Ovary (tissue), 9 donors: ENCODE measurements around the gene CLDN19. TPM values are rescaled to one million over a fixed set of nuclear protein-coding genes. Genes with fewer than 3 reads are reported as not detected.

Experiments
- DNase-seq, 5 donors: peaks; one replicate each; pipeline ENCODE4 v3.0.0-alpha.2; 2019 to 2020
- H3K27ac ChIP-seq, 2 donors: fragments of 200-600 bp; one replicate each; pipeline versions ENCODE4 v1.5.1 to v1.8.0; 2019 to 2022
- H3K27me3 ChIP-seq: fragments of 200-600 bp; one replicate; pipeline ENCODE4 v1.8.0; 2022
- H3K36me3 ChIP-seq: fragments of 200-600 bp; sonication (generic); one replicate; pipeline ENCODE4 v1.5.1; 2019
- H3K4me1 ChIP-seq: one replicate; pipeline ENCODE4 v1.8.1; 2013; ENCODE audit warnings: mild to moderate bottlenecking, moderate library complexity; ENCODE audit not compliant: insufficient read depth
- H3K4me3 ChIP-seq: fragments of 200-600 bp; sonication (generic); one replicate; pipeline ENCODE4 v1.5.1; 2017
- H3K9me3 ChIP-seq, 2 donors: fragments of 200-600 bp in 1 of 2; sonication (generic) in 1 of 2; one replicate each; pipeline versions ENCODE4 v1.5.1 to v1.8.1; 2013 to 2019; ENCODE audit warnings: mild to moderate bottlenecking in 1 of 2, moderate library complexity in 1 of 2
- EP300 ChIP-seq: sonication (generic); formaldehyde crosslinking; IDR thresholded peaks from one replicate; pipeline ENCODE4 v1.6.1; 2017; ENCODE audit warnings: antibody characterized with exemption
- POLR2A ChIP-seq: fragments of 450-650 bp; IDR thresholded peaks from one replicate; pipeline ENCODE4 v1.6.1; 2017; ENCODE audit warnings: antibody characterized with exemption, mild to moderate bottlenecking, moderate library complexity
- WGBS, 3 donors: extraction: QIAGEN DNeasy Blood & Tissue Kit in 1 of 3; methylation state at CpG; one replicate each; pipeline versions ENCODE4 v1.1.5 to v1.1.7; 2013 to 2017; 5-methylcytosine and 5-hydroxymethylcytosine counted together
- intact Hi-C, 4 donors: fragments of 100-400 bp; cut with DNase I; formaldehyde crosslinking; loops; one replicate each; pipeline versions ENCODE4 v1.11.0 to v1.15.1; 2022 to 2023
- polyA plus RNA-seq, 2 donors: library from polyadenylated mRNA; stranded (reverse); fragments of 200-250 nt in 1 of 2; fragments of 350-450 nt in 1 of 2; fragmentation: Illumina TruSeq in 1 of 2; extraction: RNeasy Lipid Tissue Mini Kit (QIAGEN cat#74804) in 1 of 2; gene quantifications; one replicate each; pipeline ENCODE4 v1.2.3, GENCODE V29; 2013 to 2014
- total RNA-seq, 7 donors: library from RNA; depleted of rRNA in 2 of 7; stranded (reverse); fragments of >200 nt in 2 of 7; fragmentation: NEBNext Ultra II Directional in 3 of 7; extraction: Animal tissue kit (Norgen Biotek cat#: 25700) in 3 of 7; gene quantifications; one replicate each; pipeline versions ENCODE4 v1.1.0 to v1.2.4, GENCODE V29; 2016 to 2023
- TF ChIP-seq, protein P1 (sequence below), 3 donors: fragments of 450-650 bp in 2 of 3; fragments of 200-600 bp in 1 of 3; IDR thresholded peaks; one replicate each; pipeline versions ENCODE4 v1.5.1 to v1.8.0; 2016 to 2022; ENCODE audit warnings: antibody characterized with exemption in 3 of 3, mild to moderate bottlenecking in 1 of 3
- donor health status: DM: no; HTN: no; CAD: no; lungs with moderate emphysema.
- donor health status: DM: no; HTN: no; CAD: no.
- donor health status: Bipolar disorder and iron deficiency.
- donor health status: DM: yes; HTN: yes; CAD: no.
- donor health status: DM: no; HTN: no; CAD: no.
- donor health status: DM: yes; HTN: yes; CAD: no.

Gene CLDN19
- total and polyA plus RNA-seq, 9 donors: 0.07 to 0.52 (median 0.24) TPM; not detected in 6

GRCh38 chr1:42776502-42776901, 36.5 kb upstream of the CLDN19 start:
- Histone ChIP-seq H3K36me3 (no peaks in the 10 kb centered on the region), H3K4me3 (no peak overlapping the region), H3K9me3 (no peaks in the 10 kb centered on the region), H3K4me1 (peaks cover 2% of the 10 kb centered on the region), H3K27ac (no peak overlapping the region), H3K27me3 (no peaks in the 10 kb centered on the region)
- DNase-seq: no peak
- intact Hi-C loops: loop anchor here in 1 of 4 donors (10.0 kb wide), 1 partner anchor 288 kb away; no protein-coding TSS in a partner anchor
- 96 to 97% (median 96%) methylated on average over 6 of the region's 6 CpGs for WGBS, 3 donors
- TF ChIP-seq EP300: no peak
- no peak for TF ChIP-seq POLR2A
- TF ChIP-seq, protein P1, sequence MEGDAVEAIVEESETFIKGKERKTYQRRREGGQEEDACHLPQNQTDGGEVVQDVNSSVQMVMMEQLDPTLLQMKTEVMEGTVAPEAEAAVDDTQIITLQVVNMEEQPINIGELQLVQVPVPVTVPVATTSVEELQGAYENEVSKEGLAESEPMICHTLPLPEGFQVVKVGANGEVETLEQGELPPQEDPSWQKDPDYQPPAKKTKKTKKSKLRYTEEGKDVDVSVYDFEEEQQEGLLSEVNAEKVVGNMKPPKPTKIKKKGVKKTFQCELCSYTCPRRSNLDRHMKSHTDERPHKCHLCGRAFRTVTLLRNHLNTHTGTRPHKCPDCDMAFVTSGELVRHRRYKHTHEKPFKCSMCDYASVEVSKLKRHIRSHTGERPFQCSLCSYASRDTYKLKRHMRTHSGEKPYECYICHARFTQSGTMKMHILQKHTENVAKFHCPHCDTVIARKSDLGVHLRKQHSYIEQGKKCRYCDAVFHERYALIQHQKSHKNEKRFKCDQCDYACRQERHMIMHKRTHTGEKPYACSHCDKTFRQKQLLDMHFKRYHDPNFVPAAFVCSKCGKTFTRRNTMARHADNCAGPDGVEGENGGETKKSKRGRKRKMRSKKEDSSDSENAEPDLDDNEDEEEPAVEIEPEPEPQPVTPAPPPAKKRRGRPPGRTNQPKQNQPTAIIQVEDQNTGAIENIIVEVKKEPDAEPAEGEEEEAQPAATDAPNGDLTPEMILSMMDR (IDR thresholded peaks at IDR 0.05): no peak

GRCh38 chr1:42774928-42775526, 35.0 kb upstream of the CLDN19 start:
- H3K4me3 ChIP-seq: no peak overlapping the region
- DNase-seq: no peak
- WGBS, 3 donors: 89 to 92% (median 92%) methylated on average over 5 of the region's 5 CpGs
- no peak overlapping the region for H3K27ac ChIP-seq
- TF ChIP-seq EP300 (no peak), POLR2A (no peak)
- TF ChIP-seq, protein P1 (IDR thresholded peaks at IDR 0.05): no peak
- H3K36me3 ChIP-seq: no peaks in the 10 kb centered on the region
- no peaks in the 10 kb centered on the region for H3K9me3 ChIP-seq
- peaks cover 3% of the 10 kb centered on the region for H3K4me1 ChIP-seq
- no peaks in the 10 kb centered on the region for H3K27me3 ChIP-seq
- intact Hi-C loops: loop anchor here in 1 of 4 donors (10.0 kb wide), 1 partner anchor 290 kb away; no protein-coding TSS in a partner anchor

- Histone ChIP-seq H3K4me1 (peaks cover 3% of the 10 kb centered on the region), H3K4me3 (no peak overlapping the region), H3K36me3 (no peaks in the 10 kb centered on the region), H3K9me3 (no peaks in the 10 kb centered on the region), H3K27ac (no peak overlapping the region), H3K27me3 (no peaks in the 10 kb centered on the region)
- 46 to 48% (median 48%) methylated on average over 2 of the region's 2 CpGs for WGBS, 3 donors
- no peak for DNase-seq
- TF ChIP-seq POLR2A (no peak), EP300 (no peak)
- TF ChIP-seq, protein P1 (IDR thresholded peaks at IDR 0.05): no peak
- intact Hi-C loops: loop anchor here in 1 of 4 donors (10.0 kb wide), 1 partner anchor 291 kb away; no protein-coding TSS in a partner anchor
Observed at GRCh38 chr1:42773420-42773819, 33.4 kb upstream of the CLDN19 start.

- DNase-seq: no peak
- Histone ChIP-seq H3K4me3 (no peak overlapping the region), H3K36me3 (no peaks in the 10 kb centered on the region), H3K27me3 (no peaks in the 10 kb centered on the region), H3K4me1 (peaks cover 7% of the 10 kb centered on the region), H3K9me3 (no peaks in the 10 kb centered on the region), H3K27ac (no peak overlapping the region)
- WGBS, 3 donors: 72 to 86% (median 76%) methylated on average over 3 of the region's 3 CpGs
- TF ChIP-seq POLR2A (no peak), EP300 (no peak)
- TF ChIP-seq, protein P1 (IDR thresholded peaks at IDR 0.05): no peak
- intact Hi-C loops: loop anchor here in 3 of 4 donors (10.0 kb wide), 4 partner anchors 45 to 295 kb away; partner anchors contain the start of genes YBX1 (in 2 of the 3), ERMAP (in 1 of the 3) and SVBP (in 1 of the 3)
Observed at GRCh38 chr1:42769811-42770210, 29.8 kb upstream of the CLDN19 start.
